ENCODE data around the gene KCNQ5.
A peak's percentile ranks its signal among the peaks of the same experiment; 100 is the strongest.

KCNQ5 gene

GRCh38 chr6:72787391-72788031, 165.6 kb downstream of the KCNQ5 start:
- FAIRE-seq (peak; percentile 99), DNase-seq (ENCODE audit: insufficient read length, low spot score) (peak; percentile 65)

DNA sequence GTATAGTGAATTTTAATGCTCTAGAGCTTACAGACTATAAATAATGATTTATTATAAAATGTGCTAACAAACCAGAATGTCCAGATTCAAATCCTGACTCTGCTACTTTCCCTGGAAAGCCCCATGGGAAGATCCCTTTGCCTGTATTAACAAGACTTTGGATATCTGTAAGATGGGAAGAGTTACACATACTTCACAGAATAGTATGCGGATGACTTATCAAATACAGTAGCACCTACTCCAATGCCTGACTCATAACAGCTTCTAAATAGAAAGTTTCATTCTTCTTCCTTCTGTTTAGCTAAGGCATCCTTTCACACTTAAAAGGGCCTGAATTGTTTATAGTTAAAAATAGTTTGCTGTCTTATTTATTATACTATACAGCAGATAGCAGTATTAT, 166.3 kb downstream of the KCNQ5 start:
- FAIRE-seq: no peak
- no peak for DNase-seq (ENCODE audit: insufficient read length, low spot score)

- no peak for FAIRE-seq
- no peak for DNase-seq (ENCODE audit: insufficient read length, low spot score)
Observed at GRCh38 chr6:72789145-72789544, 167.3 kb downstream of the KCNQ5 start.

- DNase-seq (ENCODE audit: insufficient read length, low spot score) (no peak), FAIRE-seq (no peak)
Observed at GRCh38 chr6:72792692-72793091, 170.8 kb downstream of the KCNQ5 start.

- FAIRE-seq (no peak), DNase-seq (ENCODE audit: insufficient read length, low spot score) (no peak)
Observed at GRCh38 chr6:72793641-72794395, 172.0 kb downstream of the KCNQ5 start.

GRCh38 chr6:72798196-72798595, 176.3 kb downstream of the KCNQ5 start:
- FAIRE-seq (peak; percentile 31), DNase-seq (ENCODE audit: insufficient read length, low spot score) (no peak)

GRCh38 chr6:72809746-72810379, 188.0 kb downstream of the KCNQ5 start:
- no peak for DNase-seq (ENCODE audit: insufficient read length, low spot score)
- FAIRE-seq: no peak

DNA sequence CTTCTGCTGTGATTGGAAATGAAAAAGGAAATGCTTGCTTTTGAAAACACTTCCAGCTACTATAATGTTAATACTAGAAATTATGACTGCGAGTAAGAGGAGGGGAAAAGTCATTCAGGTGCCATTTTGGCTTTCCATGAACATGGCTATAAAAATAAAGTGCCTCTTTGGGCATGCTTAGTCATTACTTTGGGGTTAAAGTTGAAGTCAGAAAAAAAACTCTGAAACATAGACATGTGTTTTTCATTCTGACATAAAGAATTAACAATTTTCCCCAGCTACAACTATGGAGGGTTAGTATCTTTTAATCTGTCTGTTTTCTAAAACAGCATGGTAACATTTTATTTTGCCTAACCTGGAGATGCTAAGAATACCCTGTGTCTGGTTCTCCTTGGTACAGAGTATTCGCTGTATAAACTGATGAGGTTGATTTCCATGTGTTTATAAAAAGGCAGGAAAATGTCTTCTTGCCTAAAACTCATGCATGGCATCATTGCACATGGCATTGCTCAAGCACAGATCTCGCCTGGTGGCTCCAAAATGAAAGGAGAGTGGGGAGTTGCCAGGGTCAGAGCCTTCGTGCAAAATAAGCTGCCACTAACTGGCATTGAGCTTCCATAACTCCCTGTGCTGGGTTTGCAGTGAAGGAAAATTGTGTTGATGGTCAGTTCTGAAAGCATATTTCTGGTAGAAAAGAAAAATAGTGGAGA, 188.9 kb downstream of the KCNQ5 start:
- DNase-seq (ENCODE audit: insufficient read length, low spot score): no peak
- FAIRE-seq: no peak

DNA sequence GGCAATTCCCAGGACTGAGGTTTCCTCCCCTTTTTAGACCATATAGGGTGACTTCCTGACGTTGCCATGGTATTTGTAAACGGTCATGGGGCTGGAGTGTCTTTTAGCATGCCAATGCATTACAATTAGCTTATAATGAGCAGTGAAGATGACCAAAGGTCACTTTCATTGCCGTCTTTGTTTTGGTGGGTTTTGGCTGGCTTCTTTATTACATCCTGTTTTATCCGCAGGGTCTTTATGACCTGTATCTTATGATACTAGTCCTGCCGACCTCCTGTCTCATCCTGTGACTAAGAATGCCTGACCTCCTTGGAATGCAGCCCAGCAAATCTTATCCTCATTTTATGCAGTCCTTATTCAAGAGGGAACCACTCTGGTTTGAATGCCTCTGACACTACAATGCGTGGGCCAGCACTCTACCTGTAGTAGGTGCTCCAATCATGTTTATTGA, 190.1 kb downstream of the KCNQ5 start:
- FAIRE-seq (peak; percentile 89), DNase-seq (ENCODE audit: insufficient read length, low spot score) (no peak)

DNA sequence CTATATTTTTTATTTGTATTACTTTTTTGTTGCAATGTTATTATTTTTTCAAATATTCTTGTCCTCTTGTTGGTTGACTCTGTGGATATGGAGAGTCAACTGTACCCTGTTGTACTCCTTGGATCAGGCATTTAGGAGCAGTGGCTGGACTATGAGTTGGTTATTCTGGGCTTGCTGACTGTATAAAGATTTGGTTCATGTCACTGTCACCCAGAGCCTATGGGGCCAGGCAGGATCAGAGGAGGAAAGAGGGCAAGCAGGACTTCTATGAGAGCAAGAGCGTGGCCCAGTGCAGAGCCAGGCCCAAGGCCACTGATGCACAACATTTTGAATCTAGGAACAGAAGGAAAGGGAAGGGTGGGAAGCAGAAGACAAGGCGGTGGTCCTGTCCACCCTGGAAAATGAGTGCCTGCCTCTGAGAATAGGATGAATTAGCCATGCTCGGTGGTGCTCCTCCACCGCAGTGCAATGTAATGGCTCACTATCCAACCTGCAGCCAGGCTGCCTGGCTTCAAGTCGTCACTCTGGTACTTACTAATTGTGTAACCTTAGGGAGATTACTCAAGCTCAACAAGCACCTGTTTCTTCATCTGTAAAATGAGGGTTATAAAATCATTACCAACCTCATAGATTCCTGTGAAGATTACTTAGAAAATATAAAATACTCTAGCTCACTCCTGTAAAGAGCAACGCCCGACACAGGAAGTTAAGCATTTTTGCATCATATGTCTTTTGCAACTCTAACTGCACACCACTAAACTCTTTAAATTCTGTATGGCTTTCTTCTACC, 192.1 kb downstream of the KCNQ5 start:
- DNase-seq (ENCODE audit: insufficient read length, low spot score) (no peak), FAIRE-seq (no peak)

DNA sequence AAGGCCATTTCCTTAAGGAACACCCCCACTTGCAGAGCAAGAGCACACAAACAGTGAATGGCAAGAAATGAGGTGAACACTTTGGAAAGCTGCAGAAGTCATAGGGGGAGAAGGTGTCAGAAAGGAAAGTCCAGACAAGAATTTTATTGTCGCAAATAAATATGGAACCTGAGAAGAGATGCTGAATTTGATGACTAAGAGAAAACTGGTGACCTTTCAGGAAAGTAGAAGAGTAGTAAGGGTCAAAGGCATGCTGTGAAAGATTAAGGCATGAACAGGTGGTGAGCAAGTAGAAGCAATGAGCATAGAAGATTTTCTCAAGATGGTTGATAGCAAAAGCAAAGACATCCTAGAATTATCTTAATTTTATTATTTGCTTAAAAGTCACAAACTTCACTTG, 194.2 kb downstream of the KCNQ5 start:
- no peak for FAIRE-seq

DNA sequence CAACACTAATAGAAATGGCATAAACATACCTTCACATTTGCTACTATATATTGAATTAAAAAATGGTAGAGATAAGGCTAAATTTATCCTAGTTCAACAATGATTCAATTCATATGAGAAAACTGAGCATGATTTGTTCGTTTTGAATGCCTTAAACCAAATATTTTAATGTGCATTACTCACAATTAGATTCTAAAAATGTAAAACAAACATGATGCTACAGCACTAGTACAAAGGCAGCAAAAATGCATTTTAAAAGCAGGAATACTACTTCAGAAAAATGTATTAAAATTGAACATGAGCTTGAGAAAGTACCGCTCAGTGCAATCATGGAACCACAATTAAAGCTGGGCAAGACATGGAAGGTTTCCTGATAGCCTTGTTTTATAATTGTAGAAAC, 195.3 kb downstream of the KCNQ5 start:
- no peak for DNase-seq (ENCODE audit: insufficient read length, low spot score)
- FAIRE-seq: no peak

More for the DNA sequence above, 194.2 kb downstream of the KCNQ5 start:
- DNase-seq (ENCODE audit: insufficient read length, low spot score): no peak

GRCh38 chr6:72819609-72820008, 197.7 kb downstream of the KCNQ5 start:
- DNase-seq (ENCODE audit: insufficient read length, low spot score) (no peak), FAIRE-seq (no peak)

GRCh38 chr6:72820153-72820552, 198.3 kb downstream of the KCNQ5 start:
- DNase-seq (ENCODE audit: insufficient read length, low spot score) (no peak), FAIRE-seq (no peak)

- no peak for DNase-seq (ENCODE audit: insufficient read length, low spot score)
Observed at GRCh38 chr6:72820906-72821305, 199.0 kb downstream of the KCNQ5 start.

GRCh38 chr6:72822023-72822422, 200.2 kb downstream of the KCNQ5 start:
- DNase-seq (ENCODE audit: insufficient read length, low spot score) (no peak), FAIRE-seq (no peak)

More at GRCh38 chr6:72820906-72821305, 199.0 kb downstream of the KCNQ5 start:
- FAIRE-seq: no peak

GRCh38 chr6:72822691-72823090, 200.8 kb downstream of the KCNQ5 start:
- FAIRE-seq: no peak
- no peak for DNase-seq (ENCODE audit: insufficient read length, low spot score)

DNA sequence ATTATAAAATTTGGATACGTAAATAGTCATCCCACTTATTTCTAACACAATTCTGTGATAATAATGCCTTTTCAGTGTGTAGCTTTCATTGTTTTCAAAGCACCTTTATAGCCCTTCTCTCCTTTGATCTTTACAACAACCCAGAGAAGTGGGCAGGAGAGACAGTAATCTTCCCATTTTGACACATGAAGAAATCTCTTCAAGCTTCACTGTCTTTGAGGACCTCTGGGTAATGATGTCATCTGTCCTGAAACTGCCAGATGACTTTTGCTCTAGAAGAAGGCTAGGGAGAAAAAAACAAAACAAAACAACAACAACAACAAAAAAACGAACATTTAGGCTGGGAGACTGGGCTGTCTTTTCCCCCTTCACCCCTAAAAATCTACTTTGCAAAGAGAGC, 203.0 kb downstream of the KCNQ5 start:
- no peak for FAIRE-seq
- DNase-seq (ENCODE audit: insufficient read length, low spot score): no peak

GRCh38 chr6:72825315-72825911, 203.5 kb downstream of the KCNQ5 start:
- peak; percentile 74 for FAIRE-seq
- no peak for DNase-seq (ENCODE audit: insufficient read length, low spot score)

GRCh38 chr6:72826037-72826436, 204.2 kb downstream of the KCNQ5 start:
- DNase-seq (ENCODE audit: insufficient read length, low spot score): no peak
- FAIRE-seq: no peak
